KMS-11 (cell line): Measurements from ENCODE around the gene ROM1.
A peak's percentile ranks its signal among the peaks of the same experiment; 100 is the strongest.

ENCODE experiments used
- H2AFZ ChIP-seq: fragments of 200-600 bp; sonication (generic); 2 replicates; pipeline ENCODE4 v1.6.1; 2016; ENCODE audit warnings: antibody characterized with exemption, mixed run types, low read depth
- H3K27ac ChIP-seq: fragments of 200-600 bp; sonication (generic); 2 replicates; pipeline ENCODE4 v1.6.1; 2016; ENCODE audit warnings: mild to moderate bottlenecking, mixed run types
- H3K27me3 ChIP-seq: fragments of 200-600 bp; sonication (generic); 2 replicates; pipeline ENCODE4 v1.6.1; 2017; ENCODE audit warnings: mild to moderate bottlenecking, low read depth, mixed run types, moderate library complexity; ENCODE audit not compliant: insufficient read depth
- H3K36me3 ChIP-seq: fragments of 200-600 bp; sonication (generic); 2 replicates; pipeline ENCODE4 v1.6.1; 2017; ENCODE audit warnings: mild to moderate bottlenecking, mixed run types; ENCODE audit not compliant: insufficient read depth
- H3K4me1 ChIP-seq: fragments of 200-600 bp; sonication (generic); 2 replicates; pipeline ENCODE4 v1.6.1; 2016; ENCODE audit warnings: mild to moderate bottlenecking, low read depth, mixed run types; ENCODE audit not compliant: poor library complexity, severe bottlenecking
- H3K4me2 ChIP-seq: fragments of 200-600 bp; sonication (generic); 2 replicates; pipeline ENCODE4 v1.7.0; 2016; ENCODE audit warnings: mild to moderate bottlenecking, mixed run types
- H3K4me3 ChIP-seq: fragments of 200-600 bp; sonication (generic); IDR thresholded peaks from 2 replicates; pipeline ENCODE4 v1.6.1; 2017; ENCODE audit warnings: low read depth, low read length, mixed read lengths; ENCODE audit not compliant: insufficient read depth
- H3K79me2 ChIP-seq: fragments of 200-600 bp; sonication (generic); 2 replicates; pipeline ENCODE4 v1.6.1; 2016; ENCODE audit warnings: low read depth, mixed run types; ENCODE audit not compliant: insufficient read depth
- H3K9ac ChIP-seq: fragments of 200-600 bp; sonication (generic); 2 replicates; pipeline ENCODE4 v1.6.1; 2016; ENCODE audit warnings: mild to moderate bottlenecking, mixed run types
- H4K20me1 ChIP-seq: fragments of 200-600 bp; sonication (generic); 2 replicates; pipeline ENCODE4 v1.6.1; 2016; ENCODE audit warnings: mild to moderate bottlenecking, mixed run types; ENCODE audit not compliant: insufficient read depth
- CTCF ChIP-seq: fragments of 200-600 bp; sonication (generic); conservative IDR thresholded peaks from 2 replicates; pipeline ENCODE4 v1.6.1; 2017; ENCODE audit warnings: low read depth, mild to moderate bottlenecking, antibody characterized with exemption, low read length, moderate library complexity, mixed read lengths

ROM1 gene

GRCh38 chr11:62610814-62611704 is 2.0 kb upstream of the ROM1 start:
- Histone ChIP-seq H3K36me3 (no peaks in the 10 kb centered on the region), H4K20me1 (no peaks in the 10 kb centered on the region), H2AFZ (peak overlapping the region; percentile 66), H3K9ac (peak overlapping the region; percentile 86), H3K4me3 (no peak overlapping the region), H3K4me1 (peaks cover 34% of the 10 kb centered on the region), H3K79me2 (no peaks in the 10 kb centered on the region), H3K27me3 (no peaks in the 10 kb centered on the region), H3K27ac (peak overlapping the region; percentile 65), H3K4me2 (peak overlapping the region; percentile 91)
- no peak for TF ChIP-seq CTCF

GRCh38 chr11:62611705-62612365 is 1.2 kb upstream of the ROM1 start:
- Histone ChIP-seq H3K27ac (peak overlapping the region; percentile 65), H2AFZ (peak overlapping the region; percentile 66), H3K4me1 (peaks cover 34% of the 10 kb centered on the region), H3K9ac (peak overlapping the region; percentile 86), H3K4me2 (peak overlapping the region; percentile 91), H3K4me3 (no peak overlapping the region), H3K36me3 (no peaks in the 10 kb centered on the region), H3K27me3 (no peaks in the 10 kb centered on the region), H4K20me1 (no peaks in the 10 kb centered on the region), H3K79me2 (no peaks in the 10 kb centered on the region)
- no peak for TF ChIP-seq CTCF

- TF ChIP-seq CTCF = no peak
- H3K36me3 ChIP-seq = no peaks in the 10 kb centered on the region
- H2AFZ ChIP-seq = no peak overlapping the region
- peak overlapping the region; percentile 39; the same call in 1 of the 2 replicates for H3K4me2 ChIP-seq
- H3K79me2 ChIP-seq = no peaks in the 10 kb centered on the region
- no peak overlapping the region for H3K9ac ChIP-seq
- H3K27me3 ChIP-seq = no peaks in the 10 kb centered on the region
- no peaks in the 10 kb centered on the region for H4K20me1 ChIP-seq
- H3K4me1 ChIP-seq = peaks cover 28% of the 10 kb centered on the region
- no peak overlapping the region for H3K4me3 ChIP-seq
- no peak overlapping the region for H3K27ac ChIP-seq
Observed at GRCh38 chr11:62613291-62613778, 278 bp downstream of the ROM1 start.

- no peak for TF ChIP-seq CTCF
- no peak overlapping the region; the same call in 1 of the 2 replicates for H3K27ac ChIP-seq
Observed at GRCh38 chr11:62614275-62614674, 1.2 kb downstream of the ROM1 start.

More at GRCh38 chr11:62614275-62614674, 1.2 kb downstream of the ROM1 start:
- H4K20me1 ChIP-seq = no peaks in the 10 kb centered on the region
- H2AFZ ChIP-seq = no peak overlapping the region
- H3K4me1 ChIP-seq = peaks cover 28% of the 10 kb centered on the region
- no peak overlapping the region for H3K4me3 ChIP-seq
- no peaks in the 10 kb centered on the region for H3K79me2 ChIP-seq
- no peak overlapping the region for H3K9ac ChIP-seq
- H3K27me3 ChIP-seq = no peaks in the 10 kb centered on the region
- H3K36me3 ChIP-seq = no peaks in the 10 kb centered on the region
- no peak overlapping the region for H3K4me2 ChIP-seq
